Smooth muscle cell (in vitro differentiated cells): Measurements from ENCODE around the gene NAA30. TPM values are rescaled to one million over a fixed set of nuclear protein-coding genes. Genes with fewer than 3 reads are reported as not detected.
"Not testable (repeated sequence)": the region's sequence is repeated elsewhere in the genome, so short reads cannot be mapped to it uniquely, and the experiment has no call there.

ENCODE experiments used
- DNase-seq: peaks from one replicate; lab custom pipeline; 2025; ENCODE audit not compliant: unreplicated experiment; lab: John Stamatoyannopoulos, UW
- H2AFZ ChIP-seq: fragments of 200-600 bp; sonication (generic); 2 replicates; pipeline ENCODE4 v1.6.0; 2016; ENCODE audit warnings: antibody characterized with exemption, low read depth, mild to moderate bottlenecking
- H3F3A ChIP-seq: fragments of 200-600 bp; sonication (generic); 2 replicates; pipeline ENCODE4 v1.6.0; 2017; ENCODE audit warnings: antibody characterized with exemption, low read depth
- H3K27ac ChIP-seq: fragments of 200-600 bp; sonication (generic); 2 replicates; pipeline ENCODE4 v1.5.1; 2016; ENCODE audit warnings: low read depth, mild to moderate bottlenecking
- H3K27me3 ChIP-seq: fragments of 200-600 bp; sonication (generic); 2 replicates; pipeline ENCODE4 v1.6.1; 2016; ENCODE audit warnings: low read depth, mild to moderate bottlenecking
- H3K36me3 ChIP-seq: fragments of 200-600 bp; sonication (generic); 2 replicates; pipeline ENCODE4 v1.5.1; 2016; ENCODE audit warnings: low read depth
- H3K4me1 ChIP-seq: fragments of 200-600 bp; sonication (generic); 2 replicates; pipeline ENCODE4 v1.5.1; 2016; ENCODE audit warnings: low read depth
- H3K4me2 ChIP-seq: fragments of 200-600 bp; sonication (generic); 2 replicates; pipeline ENCODE4 v1.6.0; 2016; ENCODE audit warnings: mild to moderate bottlenecking
- H3K4me3 ChIP-seq: fragments of 200-600 bp; sonication (generic); 2 replicates; pipeline ENCODE4 v1.5.1; 2016; ENCODE audit warnings: mild to moderate bottlenecking
- H3K79me2 ChIP-seq: fragments of 200-600 bp; sonication (generic); 2 replicates; pipeline ENCODE4 v1.6.0; 2016; ENCODE audit warnings: low read depth, mild to moderate bottlenecking
- H3K9ac ChIP-seq: fragments of 200-600 bp; sonication (generic); 2 replicates; pipeline ENCODE4 v1.6.0; 2016; ENCODE audit warnings: low read depth
- H3K9me3 ChIP-seq: fragments of 200-600 bp; sonication (generic); replicated peaks from 2 replicates; pipeline ENCODE4 v1.5.1; 2016; ENCODE audit warnings: low read depth
- H4K20me1 ChIP-seq: fragments of 200-600 bp; sonication (generic); 2 replicates; pipeline ENCODE4 v1.6.0; 2016; ENCODE audit warnings: low read depth
- CTCF ChIP-seq: fragments of 200-600 bp; sonication (generic); IDR thresholded peaks from 2 replicates; pipeline ENCODE4 v1.5.1; 2017; ENCODE audit warnings: borderline replicate concordance, mild to moderate bottlenecking, antibody characterized with exemption; ENCODE audit not compliant: insufficient read depth, poor library complexity, severe bottlenecking
- WGBS: methylation state at CpG from one replicate; pipeline ENCODE4 v1.1.7; 2016; ENCODE audit warnings: low lambda C conversion rate; 5-methylcytosine and 5-hydroxymethylcytosine counted together
- polyA plus RNA-seq: library from polyadenylated mRNA; unstranded; fragments of >200 nt; fragmentation: Nextera tagmentation; extraction: Ambion mirVana; gene quantifications from 2 replicates; pipeline ENCODE4 v1.2.1, GENCODE V29; 2016
- total RNA-seq: library from RNA; depleted of rRNA; stranded (reverse); fragments of >200 nt; gene quantifications from 2 replicates; pipeline ENCODE4 v1.2.3, GENCODE V29; 2014

The NAA30 gene
- total and polyA plus RNA-seq, 2 experiments from 2014 or later = 7.4 to 24.0 TPM

GRCh38 chr14:57364659-57365450 lies 25.5 kb upstream of the NAA30 start:
- no peak overlapping the region for H2AFZ ChIP-seq

GRCh38 chr14:57370187-57370586 lies 20.2 kb upstream of the NAA30 start:
- WGBS = 93% methylated on average over 5 of the region's 5 CpGs

More at GRCh38 chr14:57364659-57365450, 25.5 kb upstream of the NAA30 start:
- H3K9me3 ChIP-seq = no peaks in the 10 kb centered on the region
- 61% methylated on average over 19 of the region's 19 CpGs for WGBS
- no peak for DNase-seq
- no peak overlapping the region for H3K4me2 ChIP-seq
- no peak overlapping the region for H3K9ac ChIP-seq
- H4K20me1 ChIP-seq = no peaks in the 10 kb centered on the region
- no peak for TF ChIP-seq CTCF
- H3K79me2 ChIP-seq = no peaks in the 10 kb centered on the region
- H3K27me3 ChIP-seq = no peaks in the 10 kb centered on the region
- H3K4me1 ChIP-seq = peaks cover 36% of the 10 kb centered on the region
- no peak overlapping the region for H3K27ac ChIP-seq
- H3F3A ChIP-seq = no peaks in the 10 kb centered on the region
- no peak overlapping the region for H3K4me3 ChIP-seq
- H3K36me3 ChIP-seq = no peaks in the 10 kb centered on the region

GRCh38 chr14:57371013-57371412 lies 19.4 kb upstream of the NAA30 start:
- Histone ChIP-seq H3K4me1 (peaks cover 10% of the 10 kb centered on the region), H3K9me3 (no peaks in the 10 kb centered on the region), H3F3A (no peaks in the 10 kb centered on the region), H3K4me2 (no peak overlapping the region), H2AFZ (no peak overlapping the region), H4K20me1 (no peaks in the 10 kb centered on the region), H3K36me3 (no peaks in the 10 kb centered on the region), H3K79me2 (no peaks in the 10 kb centered on the region), H3K27ac (no peak overlapping the region), H3K27me3 (no peaks in the 10 kb centered on the region), H3K4me3 (no peak overlapping the region), H3K9ac (no peak overlapping the region)
- WGBS = 52% methylated on average over 3 of the region's 3 CpGs
- TF ChIP-seq CTCF = no peak
- DNase-seq = no peak

More at GRCh38 chr14:57370187-57370586, 20.2 kb upstream of the NAA30 start:
- DNase-seq, H3K9ac ChIP-seq, H3F3A ChIP-seq, H3K79me2 ChIP-seq, H3K27ac ChIP-seq, H2AFZ ChIP-seq, H3K4me2 ChIP-seq, H3K4me3 ChIP-seq, H3K9me3 ChIP-seq, H3K36me3 ChIP-seq, H4K20me1 ChIP-seq, H3K27me3 ChIP-seq, H3K4me1 ChIP-seq: not testable (repeated sequence)

- no peak overlapping the region for H2AFZ ChIP-seq
- no peaks in the 10 kb centered on the region for H3K27me3 ChIP-seq
- no peak overlapping the region for H3K4me3 ChIP-seq
- H4K20me1 ChIP-seq = no peaks in the 10 kb centered on the region
- no peaks in the 10 kb centered on the region for H3K79me2 ChIP-seq
- no peaks in the 10 kb centered on the region for H3K4me1 ChIP-seq
- H3F3A ChIP-seq = no peaks in the 10 kb centered on the region
- no peaks in the 10 kb centered on the region for H3K9me3 ChIP-seq
- no peak for TF ChIP-seq CTCF
- DNase-seq = no peak
- H3K36me3 ChIP-seq = no peaks in the 10 kb centered on the region
- H3K27ac ChIP-seq = no peak overlapping the region
- no peak overlapping the region for H3K9ac ChIP-seq
- WGBS = 63% methylated on average over 3 of the region's 3 CpGs
- H3K4me2 ChIP-seq = no peak overlapping the region
These were observed 15.2 kb upstream of the NAA30 start for GRCh38 chr14:57375156-57375555.
